K562 (cell line): Measurements from ENCODE around the gene SOHLH1. TPM values are rescaled to one million over a fixed set of nuclear protein-coding genes. Genes with fewer than 3 reads are reported as not detected.

Source experiments
- ATAC-seq: fragments of 200-7000 bp; cut with Tn5 transposase; 3 replicates; pipeline ENCODE4 v1.9.1; 2020; ENCODE audit warnings: moderate library complexity
- BruUV-seq: library from RNA; stranded (reverse); fragments of 400-500 nt; replicated peaks from 2 replicates; lab custom pipeline; 2021; lab: Mats Ljungman, UMichigan
- CTCF ChIA-PET: fragments of 300-600 bp; formaldehyde crosslinking; extraction: SDS; loops from one replicate; lab custom pipeline; 2021; ENCODE audit warnings: low intra/inter-chr PET ratio; lab: Yijun Ruan, JAX
- POLR2A ChIA-PET: fragments of 300-600, 350-650 bp; sonication (Branson Sonifier 250); formaldehyde crosslinking; extraction: SDS; loops from one replicate; lab custom pipeline; 2021; ENCODE audit warnings: antibody characterized with exemption, inconsistent platforms; lab: Yijun Ruan, JAX
- DNase-seq, 4 experiments: peaks; one replicate each; pipeline versions ENCODE4 v3.0.0 to v3.0.0-alpha.2; 2011 to 2018; ENCODE audit warnings: low spot score in 3 of 4, mixed read lengths in 3 of 4; ENCODE audit errors: extremely low read depth in 1 of 4
- FAIRE-seq: peaks from 2 replicates; lab custom pipeline; 2011; peaks lifted over from hg19 to GRCh38; lab: Jason Lieb, UNC
- H2AFZ ChIP-seq: 2 replicates; pipeline ENCODE4 v1.6.0; 2011; ENCODE audit warnings: low read depth, low read length, control low read depth, inconsistent platforms
- H3K27ac ChIP-seq: fragments of 200-600 bp; 3 replicates; pipeline ENCODE4 v1.8.0; 2011; ENCODE audit warnings: low read depth, mild to moderate bottlenecking, control low read depth, inconsistent platforms, low read length, moderate library complexity, mixed read lengths; ENCODE audit errors: extremely low read depth
- H3K27me3 ChIP-seq, 2 experiments: fragments of 300-600 bp in 1 of 2; 2 replicates in 1 of 2; 3 replicates in 1 of 2; pipeline versions ENCODE4 v1.6.0 to v1.8.0; 2011; ENCODE audit warnings: inconsistent platforms in 2 of 2, low read length in 2 of 2, mild to moderate bottlenecking in 1 of 2, mixed read lengths in 1 of 2, moderate library complexity in 1 of 2; ENCODE audit not compliant: control insufficient read depth in 2 of 2, insufficient read depth in 2 of 2
- H3K36me3 ChIP-seq: fragments of 300-600 bp; 3 replicates; pipeline ENCODE4 v1.8.0; 2011; ENCODE audit warnings: mild to moderate bottlenecking, low read length, inconsistent platforms; ENCODE audit not compliant: control insufficient read depth, insufficient read depth
- H3K4me1 ChIP-seq, 2 experiments: fragments of 200-600 bp in 1 of 2; replicated peaks in 1 of 2; 2 replicates in 1 of 2; 3 replicates in 1 of 2; pipeline versions ENCODE4 v1.5.1 to v1.8.0; 2011; ENCODE audit warnings: inconsistent platforms in 2 of 2, low read length in 2 of 2, mild to moderate bottlenecking in 1 of 2, mixed read lengths in 1 of 2, moderate library complexity in 1 of 2; ENCODE audit not compliant: control insufficient read depth in 2 of 2, insufficient read depth in 2 of 2
- H3K4me2 ChIP-seq: 2 replicates; pipeline ENCODE4 v1.6.1; 2011; ENCODE audit warnings: low read length, control low read depth, inconsistent platforms, mixed read lengths; ENCODE audit not compliant: insufficient read depth
- H3K4me3 ChIP-seq: fragments of 200-600 bp; sonication (generic), shearing (Covaris generic); 2 replicates; pipeline ENCODE4 v1.5.1; 2016; ENCODE audit warnings: control low read depth, inconsistent platforms
- H3K79me2 ChIP-seq: fragments of 200-600 bp; 3 replicates; pipeline ENCODE4 v1.8.0; 2011; ENCODE audit warnings: low read length, inconsistent platforms; ENCODE audit not compliant: control insufficient read depth, insufficient read depth
- H3K9ac ChIP-seq, 2 experiments: 2 replicates each; pipeline versions ENCODE4 v1.6.0 to v1.6.1; 2011; ENCODE audit warnings: low read depth in 2 of 2, low read length in 2 of 2, control low read depth in 1 of 2, inconsistent platforms in 1 of 2, mild to moderate bottlenecking in 1 of 2, mixed read lengths in 1 of 2; ENCODE audit not compliant: insufficient read depth in 1 of 2
- H3K9me1 ChIP-seq: one replicate; pipeline ENCODE4 v1.6.0; 2011; ENCODE audit warnings: inconsistent platforms, mild to moderate bottlenecking, low read length, moderate library complexity; ENCODE audit not compliant: control insufficient read depth, insufficient read depth
- H3K9me3 ChIP-seq: replicated peaks from 2 replicates; pipeline ENCODE4 v1.5.1; 2011; ENCODE audit warnings: low read depth, low read length, inconsistent platforms; ENCODE audit not compliant: control insufficient read depth, insufficient read depth
- H4K20me1 ChIP-seq: replicated peaks from 2 replicates; pipeline ENCODE4 v1.6.1; 2011; ENCODE audit warnings: low read length, inconsistent platforms, mixed read lengths; ENCODE audit not compliant: control insufficient read depth, insufficient read depth
- ELF4 ChIP-seq: fragments of 450-650 bp; formaldehyde crosslinking; IDR thresholded peaks from 2 replicates; pipeline ENCODE4 v1.4.0; 2022; ENCODE audit warnings: missing genetic modification characterization
- PRPF4 ChIP-seq: fragments of 200-400 bp; formaldehyde crosslinking; IDR thresholded peaks from one replicate; pipeline ENCODE4 v1.6.1; 2017; ENCODE audit warnings: low read length, low read depth, mild to moderate bottlenecking; ENCODE audit not compliant: insufficient read depth, poor library complexity, severe bottlenecking
- SRSF1 ChIP-seq: fragments of 200-400 bp; formaldehyde crosslinking; IDR thresholded peaks from 2 replicates; pipeline ENCODE4 v1.6.1; 2017; ENCODE audit warnings: mild to moderate bottlenecking, low read depth, low read length, moderate library complexity
- TAF7 ChIP-seq: fragments of 450-650 bp; IDR thresholded peaks from 2 replicates; pipeline ENCODE4 v1.6.1; 2016; ENCODE audit warnings: missing genetic modification characterization, missing compliant biosample characterization
- ZNF184 ChIP-seq: sonication (generic); formaldehyde crosslinking; IDR thresholded peaks from 2 replicates; pipeline ENCODE4 v1.5.0; 2020; ENCODE audit warnings: missing genetic modification reagents
- ZNF717 ChIP-seq: fragments of 250-450 bp; sonication (Bioruptor Pico); IDR thresholded peaks from 2 replicates; pipeline ENCODE4 v1.5.0; 2021
- WGBS: fragments of 100-300 bp; shearing (Covaris generic); methylation state at CpG from one replicate; pipeline ENCODE4 v1.1.6; 2016; ENCODE audit warnings: low coverage, mixed read lengths; ENCODE audit not compliant: insufficient coverage; ENCODE audit errors: missing lambda C conversion rate; 5-methylcytosine and 5-hydroxymethylcytosine counted together
- in situ Hi-C: fragments of 300-500 bp; cut with MboI; formaldehyde crosslinking; loops from 4 replicates; pipeline ENCODE4 v1.15.0; 2018; ENCODE audit warnings: inconsistent platforms, mixed read lengths
- intact Hi-C: fragments of 100-400 bp; cut with micrococcal nuclease; formaldehyde crosslinking; loops from 2 replicates; pipeline ENCODE4 v1.14.2; 2022
- polyA plus RNA-seq, 8 experiments: library from polyadenylated mRNA; depleted of rRNA in 4 of 8; stranded (reverse) in 5 of 8; unstranded in 3 of 8; fragments of >200 nt; fragmentation: Nextera tagmentation in 2 of 8; fragmentation: Illumina TruSeq in 1 of 8; extraction: Ambion mirVana in 2 of 8; extraction: Trizol in 1 of 8; gene quantifications; 2 replicates each; pipeline versions ENCODE4 v1.2.1 to v1.2.3, GENCODE V29; 2011 to 2014; ENCODE audit warnings: inconsistent platforms in 1 of 8, missing spikeins in 1 of 8
- total RNA-seq, 7 experiments: library from RNA; depleted of rRNA in 6 of 7; stranded (reverse); fragments of >200 nt in 6 of 7; fragmentation: Illumina TruSeq in 2 of 7; extraction: Trizol in 2 of 7; gene quantifications; 2 replicates each; pipeline versions ENCODE4 v1.2.1 to v1.2.3, GENCODE V29; 2011 to 2021; ENCODE audit warnings: low replicate concordance in 1 of 7
- TF ChIP-seq, protein P1 (sequence below): sonication (generic); IDR thresholded peaks from 2 replicates; pipeline ENCODE4 v1.6.1; 2016
- TF ChIP-seq, protein P2 (sequence below): fragments of 450-650 bp; formaldehyde crosslinking; conservative IDR thresholded peaks from 2 replicates; pipeline ENCODE4 v1.4.0; 2022; ENCODE audit warnings: mild to moderate bottlenecking, missing genetic modification characterization
- TF ChIP-seq, protein P3 (sequence below), 2 experiments: IDR thresholded peaks; 2 replicates each; pipeline ENCODE4 v1.6.1; 2012; ENCODE audit warnings: improper control_type of control experiment in 2 of 2, low read depth in 2 of 2, low read length in 2 of 2, borderline replicate concordance in 1 of 2

Gene SOHLH1
- total and polyA plus RNA-seq, 9 of the 15 experiments (the other 6 are each of a cell fraction or from before 2014, with no cell fraction given), result 0.17 to 0.41 (median 0.29) TPM; not detected in 6

DNA sequence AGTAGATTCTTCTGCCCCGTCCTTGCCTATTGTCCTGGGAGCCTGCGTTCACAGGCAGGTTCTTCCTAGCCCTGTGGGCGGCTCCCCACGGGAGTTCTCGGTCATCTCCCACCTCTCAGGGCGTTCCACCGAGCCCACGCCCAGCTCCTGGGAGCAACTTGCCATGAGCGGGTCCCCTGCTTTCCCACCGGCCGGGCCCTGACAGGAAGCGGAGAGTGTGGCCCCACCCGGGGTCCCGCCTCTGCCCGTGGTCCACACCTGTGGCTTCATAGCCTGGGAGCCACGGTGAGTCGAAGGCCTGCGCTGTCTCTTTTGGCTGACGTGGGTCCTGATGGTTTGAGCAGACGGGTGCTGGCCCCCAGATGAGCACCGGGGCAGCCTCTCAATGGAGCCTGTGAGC is 45.9 kb upstream of the SOHLH1 start:
- CTCF ChIA-PET, result no interaction called here
- no peak for TF ChIP-seq ELF4 (CRISPR knock-in tag)
- no peak for TF ChIP-seq ZNF184
- TF ChIP-seq, protein P1, sequence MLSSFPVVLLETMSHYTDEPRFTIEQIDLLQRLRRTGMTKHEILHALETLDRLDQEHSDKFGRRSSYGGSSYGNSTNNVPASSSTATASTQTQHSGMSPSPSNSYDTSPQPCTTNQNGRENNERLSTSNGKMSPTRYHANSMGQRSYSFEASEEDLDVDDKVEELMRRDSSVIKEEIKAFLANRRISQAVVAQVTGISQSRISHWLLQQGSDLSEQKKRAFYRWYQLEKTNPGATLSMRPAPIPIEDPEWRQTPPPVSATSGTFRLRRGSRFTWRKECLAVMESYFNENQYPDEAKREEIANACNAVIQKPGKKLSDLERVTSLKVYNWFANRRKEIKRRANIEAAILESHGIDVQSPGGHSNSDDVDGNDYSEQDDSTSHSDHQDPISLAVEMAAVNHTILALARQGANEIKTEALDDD, result no peak
- no peak for TF ChIP-seq TAF7
- no peak for TF ChIP-seq SRSF1
- TF ChIP-seq, protein P2, sequence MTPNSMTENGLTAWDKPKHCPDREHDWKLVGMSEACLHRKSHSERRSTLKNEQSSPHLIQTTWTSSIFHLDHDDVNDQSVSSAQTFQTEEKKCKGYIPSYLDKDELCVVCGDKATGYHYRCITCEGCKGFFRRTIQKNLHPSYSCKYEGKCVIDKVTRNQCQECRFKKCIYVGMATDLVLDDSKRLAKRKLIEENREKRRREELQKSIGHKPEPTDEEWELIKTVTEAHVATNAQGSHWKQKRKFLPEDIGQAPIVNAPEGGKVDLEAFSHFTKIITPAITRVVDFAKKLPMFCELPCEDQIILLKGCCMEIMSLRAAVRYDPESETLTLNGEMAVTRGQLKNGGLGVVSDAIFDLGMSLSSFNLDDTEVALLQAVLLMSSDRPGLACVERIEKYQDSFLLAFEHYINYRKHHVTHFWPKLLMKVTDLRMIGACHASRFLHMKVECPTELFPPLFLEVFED (CRISPR knock-in tag), result no peak
- TF ChIP-seq, protein P3, sequence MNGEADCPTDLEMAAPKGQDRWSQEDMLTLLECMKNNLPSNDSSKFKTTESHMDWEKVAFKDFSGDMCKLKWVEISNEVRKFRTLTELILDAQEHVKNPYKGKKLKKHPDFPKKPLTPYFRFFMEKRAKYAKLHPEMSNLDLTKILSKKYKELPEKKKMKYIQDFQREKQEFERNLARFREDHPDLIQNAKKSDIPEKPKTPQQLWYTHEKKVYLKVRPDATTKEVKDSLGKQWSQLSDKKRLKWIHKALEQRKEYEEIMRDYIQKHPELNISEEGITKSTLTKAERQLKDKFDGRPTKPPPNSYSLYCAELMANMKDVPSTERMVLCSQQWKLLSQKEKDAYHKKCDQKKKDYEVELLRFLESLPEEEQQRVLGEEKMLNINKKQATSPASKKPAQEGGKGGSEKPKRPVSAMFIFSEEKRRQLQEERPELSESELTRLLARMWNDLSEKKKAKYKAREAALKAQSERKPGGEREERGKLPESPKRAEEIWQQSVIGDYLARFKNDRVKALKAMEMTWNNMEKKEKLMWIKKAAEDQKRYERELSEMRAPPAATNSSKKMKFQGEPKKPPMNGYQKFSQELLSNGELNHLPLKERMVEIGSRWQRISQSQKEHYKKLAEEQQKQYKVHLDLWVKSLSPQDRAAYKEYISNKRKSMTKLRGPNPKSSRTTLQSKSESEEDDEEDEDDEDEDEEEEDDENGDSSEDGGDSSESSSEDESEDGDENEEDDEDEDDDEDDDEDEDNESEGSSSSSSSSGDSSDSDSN (IDR thresholded peaks at IDR 0.05; ENCODE audit: borderline replicate concordance in 1 of 2, low read depth in 2 of 2, low read length in 2 of 2), result no peak
- TF ChIP-seq PRPF4, result no peak
- no peak for TF ChIP-seq ZNF717

More for the DNA sequence above, 45.9 kb upstream of the SOHLH1 start:
- WGBS, result 2% methylated on average over 20 of the region's 21 CpGs
- Histone ChIP-seq H3K9ac (no peak overlapping the region), H3K9me3 (no peaks in the 10 kb centered on the region), H3K79me2 (no peaks in the 10 kb centered on the region), H4K20me1 (no peaks in the 10 kb centered on the region; the same call in 1 of the 2 replicates), H3K27ac (no peak overlapping the region), H3K27me3 (peaks cover 19 to 88% of the 10 kb centered on the region in 2 experiments; a peak in 4 of 5 replicates), H3K4me2 (no peak overlapping the region), H3K4me1 (peaks cover 0 to 44% of the 10 kb centered on the region in 2 experiments; a peak in 1 of 5 replicates), H3K36me3 (no peaks in the 10 kb centered on the region), H3K9me1 (no peaks in the 10 kb centered on the region), H2AFZ (no peak overlapping the region), H3K4me3 (no peak overlapping the region)
- in situ Hi-C loops (no loop called here), intact Hi-C loops (no loop called here)
- DNase-seq (no peak), ATAC-seq (no peak), FAIRE-seq (no peak)
- POLR2A ChIA-PET, result no interaction called here
- BruUV-seq, result no TSS peak
